Measurements from ENCODE around the gene LSM10.

The LSM10 gene

DNA sequence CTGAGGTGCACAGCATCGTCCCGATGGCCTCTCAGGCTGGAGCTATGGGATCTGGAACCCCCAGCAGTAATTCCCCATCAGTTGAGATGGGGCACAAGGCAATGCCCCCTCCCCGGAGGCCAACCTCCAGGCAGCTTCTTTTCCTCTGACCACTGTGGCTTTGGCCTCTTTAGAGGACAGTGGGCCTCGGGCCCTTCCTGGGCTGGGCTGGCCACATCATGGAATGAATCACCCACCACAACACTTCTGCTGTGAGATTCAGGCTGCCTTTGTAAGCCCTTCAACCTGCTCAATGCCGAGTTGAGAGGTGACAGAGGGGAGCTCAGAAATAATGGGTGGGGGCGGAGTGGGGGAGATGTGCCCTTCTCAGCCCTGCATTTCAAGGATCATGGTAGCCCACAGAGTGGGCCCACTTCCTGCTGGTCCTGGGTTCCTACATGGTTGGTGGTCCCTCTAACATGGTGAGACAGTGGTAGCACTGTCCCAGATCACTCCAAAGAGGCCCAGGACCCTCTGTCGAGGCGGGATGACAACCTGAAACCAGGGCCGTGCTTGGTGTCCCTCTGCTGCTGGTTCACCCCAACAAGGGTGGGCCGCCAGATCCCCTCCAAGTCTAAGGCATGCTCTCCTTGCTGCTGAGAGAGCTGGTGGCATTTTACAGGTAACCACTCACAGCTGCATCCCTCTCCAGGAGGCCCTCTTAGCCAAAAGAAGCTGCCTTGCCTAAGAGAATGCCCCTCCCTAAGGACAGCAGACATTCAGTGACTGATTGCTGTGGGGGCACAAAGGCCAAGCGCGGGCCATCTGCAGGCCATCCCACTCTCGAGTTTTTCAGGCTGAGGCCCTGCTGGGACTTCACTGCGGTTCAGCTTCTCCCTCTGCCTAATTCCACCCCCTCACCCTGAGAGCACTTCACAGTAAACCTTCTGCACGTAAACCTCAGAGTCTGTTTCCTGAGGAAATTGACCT is 44.5 kb downstream of the LSM10 start:
- peak; percentile 41 for DNase-seq
- Mint-ChIP-seq H3K27me3 (ENCODE audit: low read depth, poor library complexity) (no peaks in the 10 kb centered on the region), H3K4me1 (peaks cover 55% of the 10 kb centered on the region), H3K27ac (peak overlapping the region; percentile 95), H3K36me3 (ENCODE audit: low read depth) (peaks cover 32% of the 10 kb centered on the region), H3K4me3 (peak overlapping the region; percentile 36), H3K9me3 (no peaks in the 10 kb centered on the region)
- TF ChIP-seq, protein P1, sequence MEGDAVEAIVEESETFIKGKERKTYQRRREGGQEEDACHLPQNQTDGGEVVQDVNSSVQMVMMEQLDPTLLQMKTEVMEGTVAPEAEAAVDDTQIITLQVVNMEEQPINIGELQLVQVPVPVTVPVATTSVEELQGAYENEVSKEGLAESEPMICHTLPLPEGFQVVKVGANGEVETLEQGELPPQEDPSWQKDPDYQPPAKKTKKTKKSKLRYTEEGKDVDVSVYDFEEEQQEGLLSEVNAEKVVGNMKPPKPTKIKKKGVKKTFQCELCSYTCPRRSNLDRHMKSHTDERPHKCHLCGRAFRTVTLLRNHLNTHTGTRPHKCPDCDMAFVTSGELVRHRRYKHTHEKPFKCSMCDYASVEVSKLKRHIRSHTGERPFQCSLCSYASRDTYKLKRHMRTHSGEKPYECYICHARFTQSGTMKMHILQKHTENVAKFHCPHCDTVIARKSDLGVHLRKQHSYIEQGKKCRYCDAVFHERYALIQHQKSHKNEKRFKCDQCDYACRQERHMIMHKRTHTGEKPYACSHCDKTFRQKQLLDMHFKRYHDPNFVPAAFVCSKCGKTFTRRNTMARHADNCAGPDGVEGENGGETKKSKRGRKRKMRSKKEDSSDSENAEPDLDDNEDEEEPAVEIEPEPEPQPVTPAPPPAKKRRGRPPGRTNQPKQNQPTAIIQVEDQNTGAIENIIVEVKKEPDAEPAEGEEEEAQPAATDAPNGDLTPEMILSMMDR (IDR thresholded peaks at IDR 0.05): no peak

DNA sequence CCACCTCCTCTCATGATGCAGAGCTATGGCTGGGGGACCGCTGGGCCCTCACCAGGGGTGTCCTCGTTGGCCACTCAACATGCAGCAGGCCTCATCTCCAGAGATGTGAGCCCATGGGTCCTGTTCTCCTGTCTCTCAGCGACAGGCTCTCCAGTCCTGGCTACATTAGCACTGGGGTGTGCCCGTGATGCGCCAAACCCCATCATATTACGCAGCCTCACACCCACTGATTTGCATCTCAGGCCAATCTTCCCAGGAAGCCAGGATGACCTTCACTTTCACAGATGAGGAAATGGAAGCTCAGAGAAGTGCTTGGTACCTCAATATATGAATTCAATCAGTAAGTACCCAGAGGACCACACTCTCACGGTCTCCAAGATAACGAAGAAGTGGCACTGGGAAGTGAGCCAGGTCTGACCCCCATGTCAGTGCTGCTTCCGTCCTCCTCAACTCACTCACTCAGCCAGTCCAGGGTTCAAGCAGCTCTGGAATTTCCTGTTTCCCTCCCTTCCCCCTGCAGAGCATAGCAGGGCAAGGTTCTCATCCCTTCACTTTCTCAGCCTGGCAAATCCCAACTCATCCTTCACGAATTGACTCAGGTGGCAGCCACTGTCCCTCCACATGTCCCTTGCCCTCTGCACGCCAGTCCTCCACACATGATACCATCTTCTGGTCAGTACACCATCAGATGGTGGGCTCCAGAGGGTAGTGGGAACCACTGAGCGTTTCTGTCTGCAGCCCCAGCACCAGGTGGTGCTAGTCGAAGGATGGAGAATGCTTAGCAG is 45.4 kb downstream of the LSM10 start:
- peak overlapping the region; percentile 23 for H3K4me3 Mint-ChIP-seq
- peak overlapping the region; percentile 95 for H3K27ac Mint-ChIP-seq

DNA sequence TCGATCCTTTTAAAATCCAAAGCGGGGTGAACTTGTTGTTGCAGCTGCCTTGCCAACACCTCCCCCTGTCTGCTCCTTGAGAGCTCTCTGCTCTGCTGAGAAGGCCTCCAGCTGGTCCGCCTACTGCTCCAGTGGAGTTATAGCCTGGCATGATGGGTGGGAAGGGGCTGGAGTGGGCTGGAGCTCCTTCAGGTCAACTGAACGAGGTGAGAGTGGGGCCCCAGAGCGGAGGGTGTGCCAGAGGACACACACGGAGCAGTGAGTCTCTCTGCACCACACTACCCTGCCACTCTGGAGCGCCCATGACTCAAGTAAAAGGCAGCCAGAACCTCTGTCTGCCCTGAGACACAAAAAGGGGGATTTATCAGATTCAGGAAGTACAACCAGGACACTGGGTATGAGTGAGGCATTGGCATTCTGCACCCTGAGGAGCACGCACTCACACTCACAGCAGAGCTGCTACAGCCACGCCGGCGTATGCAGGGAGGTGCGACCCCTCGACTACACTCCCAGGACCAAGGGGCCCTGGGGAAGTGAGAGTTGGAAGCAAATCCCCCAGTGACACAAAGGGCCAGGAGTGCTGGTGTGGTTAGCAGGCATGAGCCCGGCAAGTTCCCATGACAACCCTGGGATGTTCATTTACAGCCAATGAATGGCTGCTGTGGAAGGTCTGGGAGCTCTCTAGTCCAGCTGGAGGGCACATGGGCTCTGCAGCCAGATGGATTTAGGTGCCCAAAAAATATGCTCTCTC is 46.3 kb downstream of the LSM10 start:
- H3K27me3 Mint-ChIP-seq (ENCODE audit: low read depth, poor library complexity): no peaks in the 10 kb centered on the region
- TF ChIP-seq, protein P1 (IDR thresholded peaks at IDR 0.05): no peak
- H3K36me3 Mint-ChIP-seq (ENCODE audit: low read depth): peaks cover 33% of the 10 kb centered on the region
- peak overlapping the region; percentile 84 for H3K27ac Mint-ChIP-seq
- peak; percentile 27 for DNase-seq
- H3K9me3 Mint-ChIP-seq: no peaks in the 10 kb centered on the region
- H3K4me3 Mint-ChIP-seq: peak overlapping the region; percentile 30
- peaks cover 60% of the 10 kb centered on the region for H3K4me1 Mint-ChIP-seq

More for the DNA sequence above, 45.4 kb downstream of the LSM10 start:
- Mint-ChIP-seq H3K4me1 (peaks cover 55% of the 10 kb centered on the region), H3K36me3 (ENCODE audit: low read depth) (peaks cover 32% of the 10 kb centered on the region), H3K9me3 (no peaks in the 10 kb centered on the region), H3K27me3 (ENCODE audit: low read depth, poor library complexity) (no peaks in the 10 kb centered on the region)
- TF ChIP-seq, protein P1 (IDR thresholded peaks at IDR 0.05): no peak
- DNase-seq: no peak

DNA sequence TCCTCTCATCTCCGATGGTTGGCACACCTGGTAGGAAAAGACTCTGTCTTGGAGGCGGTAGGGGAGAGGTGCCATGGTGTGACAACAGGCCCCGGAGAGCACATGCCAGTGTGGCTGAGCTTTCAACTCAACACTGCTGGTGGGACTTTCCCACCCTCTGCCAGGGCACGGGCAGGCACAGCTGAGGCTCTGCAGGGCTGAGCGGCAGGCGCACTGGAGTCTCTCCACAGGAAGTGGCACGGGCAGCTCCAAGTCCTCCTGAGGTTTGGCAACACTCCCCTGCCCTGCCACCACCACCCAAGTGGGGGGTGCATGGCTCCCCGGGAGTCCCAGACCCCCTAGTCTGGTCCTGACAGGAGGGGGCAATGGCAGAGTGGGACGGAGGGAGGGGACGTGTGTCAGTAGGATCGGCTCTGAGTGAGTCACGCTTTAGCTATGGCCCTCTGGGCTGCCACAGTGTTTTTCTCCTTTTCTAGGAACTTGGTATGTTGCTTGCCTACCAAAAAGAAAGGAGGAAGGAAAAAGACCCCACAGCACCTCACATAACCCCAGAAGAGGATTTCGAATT is 47.0 kb downstream of the LSM10 start:
- H3K9me3 Mint-ChIP-seq: no peaks in the 10 kb centered on the region
- H3K27me3 Mint-ChIP-seq (ENCODE audit: low read depth, poor library complexity): no peaks in the 10 kb centered on the region
- peaks cover 59% of the 10 kb centered on the region for H3K4me1 Mint-ChIP-seq
- peaks cover 32% of the 10 kb centered on the region for H3K36me3 Mint-ChIP-seq (ENCODE audit: low read depth)
- H3K4me3 Mint-ChIP-seq: peak overlapping the region; percentile 34
- no peak for DNase-seq
- TF ChIP-seq, protein P1 (IDR thresholded peaks at IDR 0.05): no peak
- H3K27ac Mint-ChIP-seq: peak overlapping the region; percentile 97

DNA sequence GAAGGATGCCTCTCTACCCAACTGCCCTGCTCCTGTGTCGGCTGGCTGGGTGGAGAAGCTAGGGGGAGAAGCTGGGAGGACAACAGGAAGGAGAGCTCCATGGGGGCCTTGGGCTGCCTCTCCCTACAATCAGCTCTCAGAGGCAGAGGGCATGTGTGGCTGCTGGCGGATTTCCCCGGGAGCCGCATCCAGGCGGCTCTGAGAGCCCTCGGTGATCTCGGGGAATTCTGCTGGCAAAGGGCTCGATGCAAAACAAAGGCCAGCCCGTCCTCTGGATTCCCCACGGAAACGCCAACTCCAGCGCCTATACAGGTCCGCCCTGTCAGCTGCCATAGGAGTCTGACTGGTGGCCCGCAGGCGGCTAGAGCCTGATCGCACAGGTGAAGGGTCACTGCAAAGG is 47.9 kb downstream of the LSM10 start:
- Mint-ChIP-seq H3K36me3 (ENCODE audit: low read depth) (peaks cover 31% of the 10 kb centered on the region), H3K4me3 (no peak overlapping the region), H3K9me3 (no peaks in the 10 kb centered on the region), H3K4me1 (peaks cover 53% of the 10 kb centered on the region), H3K27me3 (ENCODE audit: low read depth, poor library complexity) (peaks cover 1% of the 10 kb centered on the region), H3K27ac (peak overlapping the region; percentile 97)
- TF ChIP-seq, protein P1 (IDR thresholded peaks at IDR 0.05): no peak
- no peak for DNase-seq
